KG1 (cell line): ENCODE results near the gene CCDC179.

Source experiments
- DNase-seq: peaks from one replicate; lab custom pipeline; 2025; lab: John Stamatoyannopoulos, UW

CCDC179 gene

DNA sequence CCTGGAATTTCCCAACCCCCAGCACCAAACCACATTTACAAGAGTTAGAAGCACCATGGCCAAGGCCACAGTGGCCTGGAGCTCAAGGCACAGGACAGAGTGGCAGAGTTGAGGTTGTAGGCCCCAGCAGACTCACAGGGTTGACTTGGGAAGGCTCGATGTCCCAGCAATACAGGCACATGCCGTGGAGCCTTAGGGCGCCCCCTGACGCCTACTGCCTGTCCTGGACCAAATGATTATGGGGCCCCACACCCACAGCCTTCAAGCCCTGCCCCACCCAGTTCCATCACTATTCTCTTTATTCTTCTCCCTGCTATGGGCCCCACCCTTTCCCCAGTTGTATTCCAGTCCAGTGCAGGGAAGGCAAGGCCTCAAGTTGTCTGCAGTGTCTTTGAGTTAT is at the start of gene CCDC179:
Gene CCDC179, minus strand, starts transcription at position 234 of the 400 bp plus-strand sequence. Its CDS starts 53 bp downstream, at position 181.
- no peak for DNase-seq

GRCh38 chr11:22903782-22904181 is 43.5 kb upstream of the CCDC179 start:
- no peak for DNase-seq

DNA sequence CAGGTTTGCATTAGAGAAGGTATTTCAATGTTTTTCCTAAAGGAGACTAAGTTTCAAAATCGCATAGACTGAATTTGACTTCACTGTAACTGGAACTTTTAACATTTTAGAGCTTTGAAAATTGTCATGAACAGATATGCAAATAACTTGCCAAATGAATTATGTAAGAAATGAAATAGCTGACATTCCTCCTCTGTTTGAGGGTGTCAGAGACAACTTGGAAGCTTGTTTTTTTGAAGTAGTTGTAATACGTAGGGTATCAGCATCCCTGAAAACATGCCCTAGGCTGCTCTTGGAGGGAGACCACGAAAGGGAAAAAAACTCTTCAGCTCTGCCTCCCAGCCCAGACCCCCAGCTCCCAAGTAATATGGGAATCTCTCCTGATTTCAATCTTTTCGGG is 41.3 kb upstream of the CCDC179 start:
- no peak for DNase-seq

DNA sequence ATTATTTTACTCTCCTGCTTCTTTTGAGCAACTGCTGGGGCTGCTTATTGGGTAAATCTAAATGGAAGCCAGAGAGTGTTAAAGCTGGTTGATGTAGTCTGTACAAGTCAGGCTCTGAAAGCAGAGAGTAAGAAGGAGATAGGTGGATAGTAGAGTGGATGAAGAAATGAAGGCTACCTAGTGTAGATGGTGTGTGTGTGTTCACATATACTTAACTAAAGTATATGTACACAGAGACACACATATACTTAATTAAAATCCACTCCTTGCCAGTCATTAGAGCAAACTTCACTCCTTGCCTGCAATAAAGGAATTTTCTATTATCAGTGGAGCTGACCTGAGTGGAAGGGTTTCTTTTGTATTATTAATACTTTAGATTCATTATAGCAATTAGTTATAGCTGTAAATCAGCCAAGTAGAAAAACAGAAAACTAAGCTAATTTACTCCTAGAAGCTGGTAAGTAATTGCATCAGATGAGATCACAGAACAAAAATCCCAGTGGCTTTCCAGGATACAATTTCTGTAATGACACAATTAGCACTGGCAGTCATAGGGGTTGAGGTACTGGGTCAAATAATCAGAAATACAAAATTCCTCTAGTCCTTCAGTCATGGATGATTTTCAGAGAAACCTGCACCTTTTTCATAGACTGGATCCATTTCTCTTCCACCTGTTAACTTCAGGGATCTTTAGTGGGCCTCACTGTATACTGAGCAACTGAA is 40.7 kb upstream of the CCDC179 start:
- no peak for DNase-seq

DNA sequence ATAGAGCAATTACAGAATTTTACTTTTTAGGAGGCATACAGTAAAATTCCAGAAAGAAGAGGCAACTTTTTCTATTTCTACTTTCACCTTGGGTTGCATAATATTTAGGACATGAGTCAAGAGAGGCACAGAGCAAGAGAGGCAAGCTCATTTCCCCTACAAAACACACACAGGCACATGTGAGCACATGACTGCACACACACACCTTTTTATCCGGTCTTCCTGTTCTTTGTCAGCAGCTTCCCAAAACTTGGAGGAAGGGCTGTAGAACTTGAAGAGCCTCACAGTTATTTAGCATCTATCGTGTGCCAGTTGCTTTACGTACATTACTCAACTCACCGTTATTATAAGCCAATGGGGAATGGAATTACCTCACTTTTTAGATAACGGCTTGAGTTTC is 37.8 kb upstream of the CCDC179 start:
- DNase-seq, result no peak

GRCh38 chr11:22890227-22890626 is 30.0 kb upstream of the CCDC179 start:
- DNase-seq, result no peak

DNA sequence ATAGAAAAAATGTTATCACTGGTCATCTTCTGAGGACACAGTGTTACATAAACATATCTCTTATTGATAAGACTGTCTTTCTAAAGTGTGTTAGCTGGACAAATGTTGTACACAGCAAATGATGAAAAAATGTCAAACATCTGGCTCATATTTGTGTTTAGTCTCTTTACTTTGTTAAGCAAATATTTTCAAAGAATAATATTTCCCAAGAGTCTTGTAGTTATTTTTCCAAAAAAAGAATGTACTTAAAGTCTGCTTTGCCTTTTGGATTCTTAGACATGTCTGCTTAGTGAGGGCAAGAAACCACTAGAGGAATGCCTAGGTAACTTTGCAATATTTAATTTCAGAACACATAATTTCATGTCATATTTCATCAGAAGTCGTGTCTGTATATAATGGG is 23.9 kb upstream of the CCDC179 start:
- no peak for DNase-seq

DNA sequence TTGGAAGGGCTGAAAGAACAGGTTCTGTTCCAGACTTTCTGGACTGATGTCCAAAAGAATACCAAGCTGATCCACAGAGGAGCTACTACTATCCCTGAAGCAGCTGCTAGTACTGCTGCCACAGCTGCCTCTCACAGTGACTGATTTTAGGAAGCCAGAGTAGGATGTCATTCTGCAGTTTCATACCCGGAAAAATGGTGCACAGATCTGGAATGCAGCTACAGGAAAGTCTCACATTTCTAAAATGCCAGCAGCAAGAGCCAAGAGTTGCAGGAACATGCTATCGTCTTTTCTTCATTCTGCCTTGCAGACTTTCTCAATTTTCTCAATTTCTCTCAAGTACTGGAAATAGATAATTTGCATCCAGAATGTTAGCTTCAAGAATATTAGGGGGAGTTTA is 19.4 kb upstream of the CCDC179 start:
- no peak for DNase-seq

GRCh38 chr11:22878604-22879003 is 18.3 kb upstream of the CCDC179 start:
- DNase-seq, result no peak

- no peak for DNase-seq
Observed at GRCh38 chr11:22878039-22878438, 17.8 kb upstream of the CCDC179 start.

- DNase-seq, result peak; percentile 49
Observed at GRCh38 chr11:22875869-22876473, 15.7 kb upstream of the CCDC179 start.

GRCh38 chr11:22869325-22869724 is 9.1 kb upstream of the CCDC179 start:
- no peak for DNase-seq

GRCh38 chr11:22859756-22860155 is 518 bp downstream of the CCDC179 start:
- DNase-seq, result no peak

GRCh38 chr11:22851477-22851876 is 8.8 kb downstream of the CCDC179 start:
- DNase-seq, result no peak

- DNase-seq, result no peak
Observed at GRCh38 chr11:22846726-22847125, 13.5 kb downstream of the CCDC179 start.

DNA sequence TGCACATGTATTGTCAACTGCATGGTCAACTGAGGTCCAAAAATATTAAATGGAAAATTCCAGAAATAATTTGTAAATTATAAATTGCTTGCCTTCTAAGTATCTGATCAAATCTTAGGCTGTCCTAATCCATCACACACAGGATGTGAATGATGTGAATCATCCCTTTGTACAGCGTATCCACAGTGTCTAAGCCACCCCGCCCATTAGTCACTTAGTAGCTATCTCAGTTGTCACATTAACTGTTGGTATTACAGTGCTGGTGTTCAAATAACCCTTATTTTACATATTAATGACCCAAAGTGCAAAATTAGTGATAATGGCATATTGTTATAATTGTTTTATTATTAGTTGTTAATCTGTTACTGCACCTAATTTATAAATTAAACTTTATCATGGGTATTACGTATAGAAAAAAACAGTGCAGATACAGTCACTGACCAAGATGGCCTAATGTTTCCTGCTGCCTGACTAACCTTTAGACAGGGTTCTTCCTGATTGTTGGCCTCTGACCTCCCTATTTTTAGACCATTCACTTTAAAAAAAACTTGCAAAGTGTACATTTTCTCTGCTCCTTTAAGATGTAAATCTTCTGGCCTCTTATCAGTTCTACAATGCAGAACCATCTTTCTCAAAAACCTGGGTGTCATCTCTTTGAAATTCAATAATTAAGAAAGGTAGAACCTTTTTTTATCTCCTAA is 27.8 kb downstream of the CCDC179 start:
- no peak for DNase-seq

GRCh38 chr11:22830082-22830414 is 30.2 kb downstream of the CCDC179 start:
- no peak for DNase-seq

GRCh38 chr11:22829231-22830081 is 30.8 kb downstream of the CCDC179 start, which contains the start of gene SVIP:
TSS of gene SVIP (minus strand) at chr11:22829801. CDS start at chr11:22829748, 53 bp downstream.
- DNase-seq, result peak; percentile 91

- no peak for DNase-seq
Observed at GRCh38 chr11:22828373-22828772, 31.9 kb downstream of the CCDC179 start.

DNA sequence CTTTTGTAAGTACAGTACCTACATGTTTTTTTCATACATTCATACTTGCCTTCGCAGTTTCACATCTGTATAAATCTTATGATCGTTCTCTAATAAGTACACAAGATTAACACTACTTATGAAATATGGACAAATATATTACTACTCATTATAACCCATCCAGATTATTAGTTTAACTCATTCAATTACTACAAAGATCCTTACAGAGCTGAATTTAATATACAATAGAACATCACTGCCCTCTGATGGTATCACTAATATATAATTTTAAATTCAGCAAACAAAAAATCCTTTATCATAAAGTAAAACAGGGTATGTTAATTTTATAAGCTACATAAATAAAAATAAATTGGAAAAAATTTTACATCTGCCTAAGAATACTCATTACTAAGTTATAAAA is 38.1 kb downstream of the CCDC179 start:
- no peak for DNase-seq

DNA sequence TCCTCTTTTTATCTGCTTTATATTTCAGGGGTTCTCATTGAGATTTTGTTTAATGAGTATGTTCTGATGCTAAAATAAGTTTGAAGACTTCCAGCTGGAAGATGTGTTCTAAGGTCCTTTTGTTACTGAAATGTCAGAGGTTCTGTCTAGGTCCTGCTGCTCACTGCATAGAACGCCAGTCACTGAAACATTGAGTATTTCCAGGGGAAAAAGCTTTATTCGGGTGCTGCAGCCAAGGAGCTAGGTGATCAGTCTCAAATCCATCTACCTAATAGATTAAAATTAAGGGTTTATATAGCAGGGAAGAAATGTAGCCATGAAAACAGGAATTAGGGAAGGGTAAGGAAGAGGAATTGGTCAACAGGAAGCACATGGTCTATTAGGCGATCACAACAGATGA is 50.4 kb downstream of the CCDC179 start:
- no peak for DNase-seq

DNA sequence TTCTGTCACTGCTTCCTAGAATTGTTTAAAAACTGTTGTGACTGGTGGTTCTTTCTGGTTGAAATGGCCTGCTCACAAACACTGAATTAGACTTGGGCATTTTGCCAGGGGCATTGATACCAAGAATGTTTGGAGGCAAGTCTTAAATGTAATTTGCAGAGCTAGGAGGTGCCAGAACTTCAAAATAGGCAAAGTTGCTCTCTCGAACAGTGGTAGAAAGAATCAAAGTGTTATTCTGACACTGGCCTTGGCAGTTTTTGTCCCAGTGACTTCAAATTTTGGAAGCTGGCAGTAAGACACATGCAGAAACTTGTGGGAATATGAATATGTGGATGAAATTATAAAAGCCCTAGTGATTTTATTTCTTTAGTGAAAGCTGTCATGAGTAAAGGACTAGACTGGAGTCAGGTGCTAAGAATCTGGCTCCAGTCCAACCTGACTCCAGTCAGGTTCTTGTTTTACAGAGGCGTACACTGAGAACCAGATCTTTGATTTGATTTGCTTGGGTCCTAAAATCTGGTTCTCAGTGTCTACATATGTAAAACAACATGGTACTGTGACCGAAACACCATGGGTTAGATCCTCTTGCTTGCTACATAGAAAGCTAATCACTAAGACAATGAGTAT is 51.6 kb downstream of the CCDC179 start:
- no peak for DNase-seq
